ENCODE results near the gene COL27A1. TPM values are rescaled to one million over a fixed set of nuclear protein-coding genes. Genes with fewer than 3 reads are reported as not detected.
A peak's percentile ranks its signal among the peaks of the same experiment; 100 is the strongest.

Gene COL27A1
- total and polyA plus RNA-seq, 2 donors from 2014 or later = 13.6 to 45.6 TPM

- FAIRE-seq = no peak
- intact Hi-C loops (cut with DNase I) = no loop called here
- no peak overlapping the region for H3K9ac ChIP-seq (ENCODE audit: low read length in 3 of 3)
These were observed 128.3 kb downstream of the COL27A1 start for GRCh38 chr9:114283551-114284111.

GRCh38 chr9:114284316-114285060 is 129.2 kb downstream of the COL27A1 start:
- Histone ChIP-seq H3K9ac (ENCODE audit: low read length in 3 of 3) (no peak overlapping the region), H3K36me3 (ENCODE audit: control insufficient read depth in 2 of 3, insufficient read depth in 3 of 3, low read length in 3 of 3) (peaks cover 0 to 2% (median 0%) of the 10 kb centered on the region in 3 donors), H3K27ac (ENCODE audit: low read depth in 2 of 2, low read length in 2 of 2) (no peak overlapping the region), H3K4me1 (ENCODE audit: control insufficient read depth in 2 of 3, insufficient read depth in 2 of 3, low read depth in 1 of 3, low read length in 3 of 3) (peaks cover 0 to 10% (median 7%) of the 10 kb centered on the region in 3 donors), H3K4me3 (ENCODE audit: low read length in 3 of 3) (no peak overlapping the region), H3K9me3 (ENCODE audit: control insufficient read depth in 2 of 3, insufficient read depth in 1 of 3, low read length in 3 of 3) (no peaks in the 10 kb centered on the region), H3K27me3 (ENCODE audit: control insufficient read depth, insufficient read depth, low read length) (no peaks in the 10 kb centered on the region)
- DNase-seq = peak in 2 of 5 donors; percentile 38 to 58
- intact Hi-C loops (cut with DNase I) = loop anchor here (5.0 kb wide), 1 partner anchor 127 kb away; the partner anchor contains the start of gene COL27A1
- FAIRE-seq = no peak
- TF ChIP-seq CTCF (IDR thresholded peaks at IDR 0.05; ENCODE audit: borderline replicate concordance, extremely low read depth, insufficient read depth) = no peak

More at GRCh38 chr9:114283551-114284111, 128.3 kb downstream of the COL27A1 start:
- Histone ChIP-seq H3K27ac (ENCODE audit: low read depth in 2 of 2, low read length in 2 of 2) (no peak overlapping the region), H3K4me1 (ENCODE audit: control insufficient read depth in 2 of 3, insufficient read depth in 2 of 3, low read depth in 1 of 3, low read length in 3 of 3) (peaks cover 0 to 10% (median 7%) of the 10 kb centered on the region in 3 donors), H3K9me3 (ENCODE audit: control insufficient read depth in 2 of 3, insufficient read depth in 1 of 3, low read length in 3 of 3) (no peaks in the 10 kb centered on the region), H3K27me3 (ENCODE audit: control insufficient read depth, insufficient read depth, low read length) (no peaks in the 10 kb centered on the region), H3K36me3 (ENCODE audit: control insufficient read depth in 2 of 3, insufficient read depth in 3 of 3, low read length in 3 of 3) (peaks cover 0 to 2% (median 0%) of the 10 kb centered on the region in 3 donors), H3K4me3 (ENCODE audit: low read length in 3 of 3) (no peak overlapping the region)
- TF ChIP-seq CTCF (IDR thresholded peaks at IDR 0.05; ENCODE audit: borderline replicate concordance, extremely low read depth, insufficient read depth) = no peak
- DNase-seq = peak in 2 of 5 donors; percentile 54 to 59

GRCh38 chr9:114285166-114285867 is 130.0 kb downstream of the COL27A1 start:
- no peak overlapping the region for H3K4me3 ChIP-seq (ENCODE audit: low read length in 3 of 3)
- H3K36me3 ChIP-seq (ENCODE audit: control insufficient read depth in 2 of 3, insufficient read depth in 3 of 3, low read length in 3 of 3) = peaks cover 0 to 2% (median 0%) of the 10 kb centered on the region in 3 donors
- peak; percentile 2 for TF ChIP-seq CTCF (IDR thresholded peaks at IDR 0.05; ENCODE audit: borderline replicate concordance, extremely low read depth, insufficient read depth)
- H3K27me3 ChIP-seq (ENCODE audit: control insufficient read depth, insufficient read depth, low read length) = no peaks in the 10 kb centered on the region
- peak; percentile 73 to 92 (median 81) for DNase-seq
- H3K27ac ChIP-seq (ENCODE audit: low read depth in 2 of 2, low read length in 2 of 2) = peak overlapping the region in 1 of 2 donors; percentile 17
- intact Hi-C loops (cut with DNase I) = loop anchor here (5.0 kb wide), 1 partner anchor 128 kb away; the partner anchor contains the start of gene COL27A1
- peaks cover 0 to 10% (median 7%) of the 10 kb centered on the region in 3 donors for H3K4me1 ChIP-seq (ENCODE audit: control insufficient read depth in 2 of 3, insufficient read depth in 2 of 3, low read depth in 1 of 3, low read length in 3 of 3)
- FAIRE-seq = no peak
- H3K9me3 ChIP-seq (ENCODE audit: control insufficient read depth in 2 of 3, insufficient read depth in 1 of 3, low read length in 3 of 3) = no peaks in the 10 kb centered on the region
- no peak overlapping the region for H3K9ac ChIP-seq (ENCODE audit: low read length in 3 of 3)

All from kidney (tissue), 14 donors.